Endothelial cell of umbilical vein (primary cell): Measurements from ENCODE around the gene PI3. TPM values are rescaled to one million over a fixed set of nuclear protein-coding genes. Genes with fewer than 3 reads are reported as not detected.
"Not testable (repeated sequence)": the region's sequence is repeated elsewhere in the genome, so short reads cannot be mapped to it uniquely, and the experiment has no call there.

Source experiments
- BruUV-seq: library from RNA; stranded (reverse); fragments of 400-500 nt; replicated peaks from 2 replicates; lab custom pipeline; 2021; lab: Mats Ljungman, UMichigan
- CTCF ChIA-PET: fragments of 300-600, 350-600 bp; sonication (Branson Sonifier 250); formaldehyde crosslinking; loops from one replicate; lab custom pipeline; 2021; ENCODE audit warnings: antibody characterized with exemption, inconsistent platforms; lab: Charles Lee
- POLR2A ChIA-PET: fragments of 300-600, 350-600 bp; sonication (Branson Sonifier 250); formaldehyde crosslinking; loops from one replicate; lab custom pipeline; 2021; ENCODE audit warnings: antibody characterized with exemption, inconsistent platforms; lab: Charles Lee
- DNase-seq: peaks from one replicate; pipeline ENCODE4 v3.0.0-alpha.2; 2011; ENCODE audit warnings: low read depth, low spot score
- FAIRE-seq: peaks from 2 replicates; lab custom pipeline; 2011; peaks lifted over from hg19 to GRCh38; lab: Jason Lieb, UNC
- H2AFZ ChIP-seq: 2 replicates; pipeline ENCODE4 v1.6.0; 2012; ENCODE audit warnings: low read depth, low read length, control low read depth, inconsistent platforms
- H3K27ac ChIP-seq: 2 replicates; pipeline ENCODE4 v1.5.1; 2011; ENCODE audit warnings: low read depth, mild to moderate bottlenecking, control low read depth, low read length, moderate library complexity; ENCODE audit not compliant: insufficient read depth
- H3K27me3 ChIP-seq, 2 experiments: 2 replicates each; pipeline versions ENCODE4 v1.6.0 to v1.6.1; 2011; ENCODE audit warnings: low read length in 2 of 2, mixed read lengths in 1 of 2; ENCODE audit not compliant: control insufficient read depth in 2 of 2, insufficient read depth in 2 of 2
- H3K36me3 ChIP-seq, 2 experiments: 2 replicates in 1 of 2; 3 replicates in 1 of 2; pipeline ENCODE4 v1.5.1; 2011; ENCODE audit warnings: low read length in 2 of 2, mild to moderate bottlenecking in 1 of 2, moderate library complexity in 1 of 2; ENCODE audit not compliant: control insufficient read depth in 2 of 2, insufficient read depth in 2 of 2; ENCODE audit errors: extremely low read depth in 1 of 2
- H3K4me1 ChIP-seq: 3 replicates; pipeline ENCODE4 v1.5.1; 2011; ENCODE audit warnings: mild to moderate bottlenecking, low read length; ENCODE audit not compliant: control insufficient read depth, insufficient read depth; ENCODE audit errors: extremely low read depth
- H3K4me2 ChIP-seq: 2 replicates; pipeline ENCODE4 v1.6.1; 2011; ENCODE audit warnings: low read length, control low read depth, mixed read lengths; ENCODE audit not compliant: insufficient read depth
- H3K4me3 ChIP-seq, 3 experiments: fragments of 200-600 bp in 1 of 3; sonication (generic), shearing (Covaris generic) in 1 of 3; replicated peaks in 1 of 3; 2 replicates each; pipeline ENCODE4 v1.5.1; 2011 to 2016; ENCODE audit warnings: control low read depth in 3 of 3, low read length in 3 of 3, mild to moderate bottlenecking in 2 of 3, inconsistent platforms in 1 of 3, low read depth in 1 of 3, moderate library complexity in 1 of 3; ENCODE audit not compliant: insufficient read depth in 1 of 3
- H3K79me2 ChIP-seq: 2 replicates; pipeline ENCODE4 v1.6.0; 2012; ENCODE audit warnings: low read length, inconsistent platforms; ENCODE audit not compliant: control insufficient read depth, insufficient read depth
- H3K9ac ChIP-seq: replicated peaks from 2 replicates; pipeline ENCODE3; 2011; ENCODE audit warnings: low read length, control low read depth; ENCODE audit not compliant: insufficient read depth; ENCODE audit errors: extremely low read depth
- H3K9me1 ChIP-seq: replicated peaks from 3 replicates; pipeline ENCODE4 v1.6.0; 2011; ENCODE audit warnings: mild to moderate bottlenecking, low read length; ENCODE audit not compliant: control insufficient read depth, insufficient read depth; ENCODE audit errors: extremely low read depth
- H3K9me3 ChIP-seq: replicated peaks from 2 replicates; pipeline ENCODE4 v1.5.1; 2012; ENCODE audit warnings: low read length, inconsistent platforms; ENCODE audit not compliant: control insufficient read depth, insufficient read depth
- H4K20me1 ChIP-seq: replicated peaks from 2 replicates; pipeline ENCODE3; 2011; ENCODE audit warnings: mild to moderate bottlenecking, low read length; ENCODE audit not compliant: control insufficient read depth, insufficient read depth; ENCODE audit errors: extremely low read depth
- CTCF ChIP-seq, 2 donors: IDR thresholded peaks; 1 replicate in 1 of 2; 2 replicates in 1 of 2; pipeline ENCODE4 v1.5.1; 2011; ENCODE audit warnings: low read length in 2 of 2, mild to moderate bottlenecking in 2 of 2, moderate library complexity in 2 of 2, control low read depth in 1 of 2, inconsistent platforms in 1 of 2, low read depth in 1 of 2; ENCODE audit not compliant: insufficient read depth in 1 of 2; ENCODE audit errors: extremely low read depth in 1 of 2
- EZH2 ChIP-seq: IDR thresholded peaks from 2 replicates; pipeline ENCODE4 v1.6.1; 2012; ENCODE audit warnings: borderline replicate concordance, low read depth, mild to moderate bottlenecking, moderate library complexity, low read length, inconsistent platforms; ENCODE audit not compliant: severe bottlenecking
- FOS ChIP-seq: IDR thresholded peaks from 2 replicates; pipeline ENCODE4 v1.6.1; 2011; ENCODE audit warnings: mild to moderate bottlenecking, low read length, moderate library complexity, borderline replicate concordance; ENCODE audit not compliant: insufficient read depth
- GATA2 ChIP-seq: IDR thresholded peaks from 2 replicates; pipeline ENCODE4 v1.7.0; 2011; ENCODE audit warnings: low read depth, mild to moderate bottlenecking, moderate library complexity, mixed read lengths, low read length; ENCODE audit not compliant: insufficient read length, insufficient read depth
- JUN ChIP-seq: IDR thresholded peaks from 2 replicates; pipeline ENCODE4 v1.6.1; 2011; ENCODE audit warnings: borderline replicate concordance, low read depth; ENCODE audit not compliant: insufficient read length, insufficient read depth
- MYC ChIP-seq: IDR thresholded peaks from one replicate; pipeline ENCODE4 v1.6.1; 2011; ENCODE audit warnings: mild to moderate bottlenecking, low read depth, low read length
- POLR2A ChIP-seq: IDR thresholded peaks from 2 replicates; pipeline ENCODE4 v1.6.1; 2012; ENCODE audit warnings: low read depth, mild to moderate bottlenecking, control low read depth, low read length
- POLR2AphosphoS5 ChIP-seq: IDR thresholded peaks from 2 replicates; pipeline ENCODE4 v1.6.1; 2012; ENCODE audit warnings: low read depth, mild to moderate bottlenecking, control low read depth, low read length, moderate library complexity; ENCODE audit not compliant: insufficient read depth
- dilution Hi-C: fragments of 300-500 bp; cut with MboI; formaldehyde crosslinking; loops from one replicate; pipeline ENCODE4 v1.15.0; 2019; ENCODE audit warnings: low sequenced_read_pairs; ENCODE audit not compliant: extremely low pct_ligation_motif_present
- intact Hi-C: fragments of 100-400 bp; cut with micrococcal nuclease; formaldehyde crosslinking; loops from one replicate; pipeline ENCODE4 v1.10.0; 2022
- polyA plus RNA-seq, 4 experiments: library from polyadenylated mRNA; depleted of rRNA in 3 of 4; stranded (reverse) in 3 of 4; unstranded in 1 of 4; fragments of >200 nt; gene quantifications; 2 replicates each; pipeline versions ENCODE4 v1.2.1 to v1.2.3, GENCODE V29; 2011 to 2012; ENCODE audit warnings: missing spikeins in 1 of 4
- total RNA-seq: library from RNA; stranded (reverse); gene quantifications from 2 replicates; pipeline ENCODE4 v1.2.3, GENCODE V29; 2021
- TF ChIP-seq, protein P1 (sequence below): IDR thresholded peaks from 2 replicates; pipeline ENCODE4 v1.6.1; 2011; ENCODE audit not compliant: insufficient read depth, insufficient read length

The PI3 gene
- total and polyA plus RNA-seq, 2 donors (not counting 3 experiments of a cell fraction or from before 2014, with no cell fraction given): not detected

DNA sequence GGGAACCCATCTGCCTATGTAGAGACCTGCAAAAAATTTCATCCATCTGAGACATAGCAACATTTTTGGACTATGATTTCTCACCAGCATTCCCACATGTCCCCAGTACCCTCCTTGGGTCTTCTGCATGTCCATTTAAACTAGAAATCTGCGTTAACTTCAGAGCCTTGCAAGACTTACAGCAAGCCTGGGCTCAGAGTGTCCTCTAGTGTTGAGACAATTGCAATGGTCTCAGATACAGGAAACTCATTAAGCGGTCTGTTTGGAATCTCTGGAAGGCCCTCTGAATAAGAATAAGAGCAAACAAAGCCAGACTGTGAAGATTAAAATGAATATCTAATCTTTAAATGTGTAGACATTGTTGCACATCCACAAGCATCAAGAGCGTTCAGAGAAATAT lies 20.5 kb upstream of the PI3 start:
- H3K79me2 ChIP-seq: no peaks in the 10 kb centered on the region
- no peaks in the 10 kb centered on the region for H3K36me3 ChIP-seq
- no peak overlapping the region for H3K9ac ChIP-seq
- no TSS peak for BruUV-seq
- no peaks in the 10 kb centered on the region for H3K9me1 ChIP-seq
- ChIA-PET POLR2A (no interaction called here), CTCF (interaction anchor here (1.3 kb wide), 1 partner anchor 110 kb away, joined by 3 read pairs; no protein-coding TSS in a partner anchor)
- no peaks in the 10 kb centered on the region for H4K20me1 ChIP-seq
- dilution Hi-C loops (no loop called here), intact Hi-C loops (no loop called here)
- DNase-seq (no peak), FAIRE-seq (no peak)
- H3K9me3 ChIP-seq: no peaks in the 10 kb centered on the region
- no peak overlapping the region for H3K4me2 ChIP-seq
- no peaks in the 10 kb centered on the region for H3K4me1 ChIP-seq
- H3K27ac ChIP-seq: no peak overlapping the region
- no peaks in the 10 kb centered on the region for H3K27me3 ChIP-seq
- TF ChIP-seq FOS: no peak
- TF ChIP-seq JUN: no peak
- TF ChIP-seq MYC: no peak
- no peak for TF ChIP-seq CTCF (IDR thresholded peaks at IDR 0.05; ENCODE audit: extremely low read depth in 1 of 2, insufficient read depth in 1 of 2, low read depth in 1 of 2, low read length in 2 of 2)
- no peak for TF ChIP-seq EZH2
- no peak for TF ChIP-seq POLR2AphosphoS5
- TF ChIP-seq GATA2: no peak
- TF ChIP-seq POLR2A: no peak
- TF ChIP-seq, protein P1, sequence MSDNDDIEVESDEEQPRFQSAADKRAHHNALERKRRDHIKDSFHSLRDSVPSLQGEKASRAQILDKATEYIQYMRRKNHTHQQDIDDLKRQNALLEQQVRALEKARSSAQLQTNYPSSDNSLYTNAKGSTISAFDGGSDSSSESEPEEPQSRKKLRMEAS: no peak
- no peak overlapping the region for H3K4me3 ChIP-seq
- H2AFZ ChIP-seq: no peak overlapping the region

DNA sequence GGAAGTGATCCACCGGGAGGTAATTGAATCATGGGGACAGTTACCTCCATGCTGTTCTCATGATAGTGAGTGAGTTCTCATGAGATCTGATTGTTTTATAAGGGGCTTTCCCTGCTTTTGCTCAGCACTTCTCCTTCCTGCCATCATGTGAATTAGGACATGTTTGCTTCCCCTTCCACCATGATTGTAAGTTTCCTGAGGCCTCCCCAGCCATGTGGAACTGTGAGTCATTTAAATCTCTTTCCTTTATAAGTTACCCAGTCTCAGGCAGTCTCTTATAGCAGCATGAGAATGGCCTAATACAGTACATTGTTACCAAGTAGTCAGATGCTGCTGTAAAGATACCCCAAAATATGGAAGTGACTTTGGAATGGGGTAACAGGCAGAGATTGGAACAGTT lies 19.9 kb upstream of the PI3 start:
- H3K27ac ChIP-seq, H3K27me3 ChIP-seq, H2AFZ ChIP-seq, POLR2A ChIA-PET, H3K79me2 ChIP-seq, intact Hi-C loops, H3K4me1 ChIP-seq, H3K9ac ChIP-seq, BruUV-seq, H3K4me3 ChIP-seq, H3K9me1 ChIP-seq, DNase-seq, H3K36me3 ChIP-seq, dilution Hi-C loops, H4K20me1 ChIP-seq, H3K4me2 ChIP-seq, H3K9me3 ChIP-seq, FAIRE-seq: not testable (repeated sequence)
- CTCF ChIA-PET: interaction anchor here (1.3 kb wide), 1 partner anchor 110 kb away, joined by 3 read pairs; no protein-coding TSS in a partner anchor
